Measurements from ENCODE around the gene RPL11. TPM values are rescaled to one million over a fixed set of nuclear protein-coding genes. Genes with fewer than 3 reads are reported as not detected.

The RPL11 gene
- total and polyA plus RNA-seq, 2 donors from 2014 or later = 829 to 2,056 TPM

DNA sequence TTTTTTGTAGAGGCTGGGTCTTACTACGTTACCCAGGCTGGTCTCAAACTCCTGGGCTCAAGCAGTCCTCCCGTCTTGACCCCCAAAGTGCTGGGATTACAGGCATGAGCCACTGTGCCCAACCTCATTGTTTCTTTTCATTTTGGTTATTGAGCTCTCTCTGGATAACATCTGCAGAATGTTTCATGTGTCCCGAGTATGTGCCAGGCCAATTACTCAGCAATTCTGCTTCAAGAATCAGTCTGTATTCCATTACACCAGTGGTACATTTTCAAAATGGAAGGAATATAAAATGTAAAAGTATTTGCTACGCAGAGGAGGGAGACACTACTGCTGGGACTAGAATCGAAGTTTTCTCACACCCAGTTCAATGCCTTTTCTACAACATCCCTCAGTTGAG lies 50.0 kb downstream of the RPL11 start:
- H3K4me3 ChIP-seq (ENCODE audit: low read length in 3 of 3) = no peak overlapping the region
- H3K27me3 ChIP-seq (ENCODE audit: control insufficient read depth, insufficient read depth, low read length) = no peaks in the 10 kb centered on the region
- no peaks in the 10 kb centered on the region for H3K36me3 ChIP-seq (ENCODE audit: control insufficient read depth in 2 of 3, insufficient read depth in 3 of 3, low read length in 3 of 3)
- TF ChIP-seq, protein P1, sequence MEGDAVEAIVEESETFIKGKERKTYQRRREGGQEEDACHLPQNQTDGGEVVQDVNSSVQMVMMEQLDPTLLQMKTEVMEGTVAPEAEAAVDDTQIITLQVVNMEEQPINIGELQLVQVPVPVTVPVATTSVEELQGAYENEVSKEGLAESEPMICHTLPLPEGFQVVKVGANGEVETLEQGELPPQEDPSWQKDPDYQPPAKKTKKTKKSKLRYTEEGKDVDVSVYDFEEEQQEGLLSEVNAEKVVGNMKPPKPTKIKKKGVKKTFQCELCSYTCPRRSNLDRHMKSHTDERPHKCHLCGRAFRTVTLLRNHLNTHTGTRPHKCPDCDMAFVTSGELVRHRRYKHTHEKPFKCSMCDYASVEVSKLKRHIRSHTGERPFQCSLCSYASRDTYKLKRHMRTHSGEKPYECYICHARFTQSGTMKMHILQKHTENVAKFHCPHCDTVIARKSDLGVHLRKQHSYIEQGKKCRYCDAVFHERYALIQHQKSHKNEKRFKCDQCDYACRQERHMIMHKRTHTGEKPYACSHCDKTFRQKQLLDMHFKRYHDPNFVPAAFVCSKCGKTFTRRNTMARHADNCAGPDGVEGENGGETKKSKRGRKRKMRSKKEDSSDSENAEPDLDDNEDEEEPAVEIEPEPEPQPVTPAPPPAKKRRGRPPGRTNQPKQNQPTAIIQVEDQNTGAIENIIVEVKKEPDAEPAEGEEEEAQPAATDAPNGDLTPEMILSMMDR (IDR thresholded peaks at IDR 0.05; ENCODE audit: borderline replicate concordance, extremely low read depth, insufficient read depth) = no peak
- H3K27ac ChIP-seq (ENCODE audit: low read depth in 2 of 2, low read length in 2 of 2) = no peak overlapping the region
- H3K9me3 ChIP-seq (ENCODE audit: control insufficient read depth in 2 of 3, insufficient read depth in 1 of 3, low read length in 3 of 3) = no peaks in the 10 kb centered on the region
- FAIRE-seq (no peak), DNase-seq (no peak)
- intact Hi-C loops (cut with DNase I) = no loop called here
- H3K9ac ChIP-seq (ENCODE audit: low read length in 3 of 3) = no peak overlapping the region
- H3K4me1 ChIP-seq (ENCODE audit: control insufficient read depth in 2 of 3, insufficient read depth in 2 of 3, low read depth in 1 of 3, low read length in 3 of 3) = peaks cover 0 to 10% (median 9%) of the 10 kb centered on the region in 3 donors

DNA sequence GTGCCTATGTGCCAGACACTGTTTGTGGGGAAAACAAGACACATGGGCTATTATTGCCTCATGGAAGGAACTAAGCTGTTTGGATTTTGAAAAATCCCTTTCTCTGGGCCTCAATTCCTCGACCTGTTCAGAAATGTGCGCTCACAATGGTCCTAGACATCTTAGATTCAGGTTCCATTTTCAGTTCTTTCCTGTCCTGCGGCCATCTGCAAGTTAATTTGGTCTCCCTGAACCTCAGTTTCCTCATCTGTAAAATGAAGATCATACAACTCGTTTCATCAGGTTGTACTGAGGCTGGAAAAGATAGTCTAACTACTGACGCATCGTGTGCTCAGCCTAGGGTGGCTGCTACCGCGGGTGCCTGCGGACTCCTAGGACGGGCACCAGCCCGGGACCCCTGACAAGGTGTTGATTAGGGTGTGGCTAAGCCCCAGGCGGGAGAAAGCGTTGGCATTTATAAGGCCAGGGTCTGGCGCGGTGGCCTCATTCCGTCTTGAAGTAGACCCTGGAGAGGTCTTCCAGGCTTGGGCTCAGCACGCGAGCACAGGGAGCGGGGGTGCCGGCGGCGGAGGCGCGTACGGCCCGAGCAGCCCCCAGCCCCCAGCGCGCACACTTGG lies 51.2 kb downstream of the RPL11 start:
- peak overlapping the region; percentile 57 to 89 (median 64) for H3K4me3 ChIP-seq (ENCODE audit: low read length in 3 of 3)
- H3K27ac ChIP-seq (ENCODE audit: low read depth in 2 of 2, low read length in 2 of 2) = peak overlapping the region; percentile 80 to 87
- peak in 1 of 5 donors; percentile 82 for DNase-seq
- no peaks in the 10 kb centered on the region for H3K36me3 ChIP-seq (ENCODE audit: control insufficient read depth in 2 of 3, insufficient read depth in 3 of 3, low read length in 3 of 3)
- no peaks in the 10 kb centered on the region for H3K27me3 ChIP-seq (ENCODE audit: control insufficient read depth, insufficient read depth, low read length)
- H3K9ac ChIP-seq (ENCODE audit: low read length in 3 of 3) = peak overlapping the region; percentile 23 to 55 (median 29)
- intact Hi-C loops (cut with DNase I) = no loop called here
- FAIRE-seq = no peak
- H3K9me3 ChIP-seq (ENCODE audit: control insufficient read depth in 2 of 3, insufficient read depth in 1 of 3, low read length in 3 of 3) = no peaks in the 10 kb centered on the region
- H3K4me1 ChIP-seq (ENCODE audit: control insufficient read depth in 2 of 3, insufficient read depth in 2 of 3, low read depth in 1 of 3, low read length in 3 of 3) = peaks cover 0 to 10% (median 9%) of the 10 kb centered on the region in 3 donors
- TF ChIP-seq, protein P1 (IDR thresholded peaks at IDR 0.05; ENCODE audit: borderline replicate concordance, extremely low read depth, insufficient read depth) = no peak

DNA sequence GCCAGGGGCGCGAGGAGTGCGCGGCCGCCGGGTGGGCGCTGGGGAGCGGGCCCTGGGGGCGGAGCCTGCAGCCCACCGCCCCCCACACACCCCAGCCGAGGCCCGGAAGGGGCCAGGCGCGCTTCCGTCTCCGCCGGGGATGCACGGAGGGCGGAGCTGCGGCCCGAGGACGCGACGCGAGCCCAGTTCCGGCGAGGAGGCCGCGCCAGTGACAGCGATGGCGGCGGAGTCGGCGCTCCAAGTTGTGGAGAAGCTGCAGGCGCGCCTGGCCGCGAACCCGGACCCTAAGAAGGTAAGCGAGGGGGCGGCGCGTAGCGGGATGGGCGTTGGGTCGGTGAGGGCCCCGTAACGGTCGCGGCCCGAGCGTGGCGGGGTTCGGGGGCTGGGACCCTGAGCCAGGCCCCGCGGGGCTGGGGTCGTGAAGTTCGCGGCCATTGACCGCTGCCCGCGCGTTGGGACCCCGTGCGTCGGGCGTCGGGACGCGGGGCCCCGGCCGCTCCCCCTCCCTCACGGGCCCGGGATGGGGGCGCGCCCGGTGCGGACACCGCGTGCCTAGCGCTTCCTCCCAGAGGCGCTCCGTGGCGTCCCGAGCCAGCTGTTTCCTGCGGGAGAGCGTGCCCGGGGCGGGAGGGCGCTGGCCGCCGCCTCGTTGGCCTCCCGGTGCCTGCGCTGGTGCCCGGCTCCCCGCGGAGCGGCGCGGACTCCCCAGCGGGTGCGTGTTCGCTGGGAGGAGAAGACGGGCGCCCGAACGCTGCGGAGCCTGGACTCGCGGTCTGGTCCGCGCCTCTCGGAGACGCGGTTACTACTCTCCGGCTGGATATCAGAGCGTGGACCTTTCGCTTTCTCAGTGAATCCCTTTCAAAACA lies 51.9 kb downstream of the RPL11 start, which contains the start of gene ELOA:
ELOA (plus strand) TSS at position 185 of the 866 bp plus-strand sequence; CDS start at position 218, 33 bp downstream.
- peak; percentile 79 to 94 (median 89) for DNase-seq
- FAIRE-seq = no peak
- peak within 1 kb of the TSS; percentile 80 to 87 for H3K27ac ChIP-seq (ENCODE audit: low read depth in 2 of 2, low read length in 2 of 2)

More for the DNA sequence above, 51.9 kb downstream of the RPL11 start, which contains the start of gene ELOA:
- Histone ChIP-seq H3K4me3 (ENCODE audit: low read length in 3 of 3) (peak within 1 kb of the TSS; percentile 77 to 89 (median 78)), H3K36me3 (ENCODE audit: control insufficient read depth in 2 of 3, insufficient read depth in 3 of 3, low read length in 3 of 3) (no peaks in the 10 kb centered on the region), H3K9ac (ENCODE audit: low read length in 3 of 3) (peak within 1 kb of the TSS; percentile 57 to 66 (median 66)), H3K27me3 (ENCODE audit: control insufficient read depth, insufficient read depth, low read length) (no peaks in the 10 kb centered on the region), H3K9me3 (ENCODE audit: control insufficient read depth in 2 of 3, insufficient read depth in 1 of 3, low read length in 3 of 3) (no peaks in the 10 kb centered on the region), H3K4me1 (ENCODE audit: control insufficient read depth in 2 of 3, insufficient read depth in 2 of 3, low read depth in 1 of 3, low read length in 3 of 3) (peaks cover 0 to 10% (median 9%) of the 10 kb centered on the region in 3 donors)
- TF ChIP-seq, protein P1 (IDR thresholded peaks at IDR 0.05; ENCODE audit: borderline replicate concordance, extremely low read depth, insufficient read depth) = no peak
- intact Hi-C loops (cut with DNase I) = no loop called here
